M059J (cell line): Measurements from ENCODE around the gene IMPDH1. TPM values are rescaled to one million over a fixed set of nuclear protein-coding genes. Genes with fewer than 3 reads are reported as not detected.
A peak's percentile ranks its signal among the peaks of the same experiment; 100 is the strongest.
"Not testable (repeated sequence)": the region's sequence is repeated elsewhere in the genome, so short reads cannot be mapped to it uniquely, and the experiment has no call there.

Experiments used
- DNase-seq: peaks from one replicate; pipeline ENCODE4 v3.0.0-alpha.2; 2012; ENCODE audit warnings: low read depth
- total RNA-seq: library from RNA; depleted of rRNA; stranded (reverse); fragments of >200 nt; shearing (Covaris generic); gene quantifications from 2 replicates; pipeline ENCODE4 v1.2.3, GENCODE V29; 2014; rRNA removed

Gene IMPDH1
- 40.0 and 59.1 TPM in 2 replicates for total RNA-seq

DNA sequence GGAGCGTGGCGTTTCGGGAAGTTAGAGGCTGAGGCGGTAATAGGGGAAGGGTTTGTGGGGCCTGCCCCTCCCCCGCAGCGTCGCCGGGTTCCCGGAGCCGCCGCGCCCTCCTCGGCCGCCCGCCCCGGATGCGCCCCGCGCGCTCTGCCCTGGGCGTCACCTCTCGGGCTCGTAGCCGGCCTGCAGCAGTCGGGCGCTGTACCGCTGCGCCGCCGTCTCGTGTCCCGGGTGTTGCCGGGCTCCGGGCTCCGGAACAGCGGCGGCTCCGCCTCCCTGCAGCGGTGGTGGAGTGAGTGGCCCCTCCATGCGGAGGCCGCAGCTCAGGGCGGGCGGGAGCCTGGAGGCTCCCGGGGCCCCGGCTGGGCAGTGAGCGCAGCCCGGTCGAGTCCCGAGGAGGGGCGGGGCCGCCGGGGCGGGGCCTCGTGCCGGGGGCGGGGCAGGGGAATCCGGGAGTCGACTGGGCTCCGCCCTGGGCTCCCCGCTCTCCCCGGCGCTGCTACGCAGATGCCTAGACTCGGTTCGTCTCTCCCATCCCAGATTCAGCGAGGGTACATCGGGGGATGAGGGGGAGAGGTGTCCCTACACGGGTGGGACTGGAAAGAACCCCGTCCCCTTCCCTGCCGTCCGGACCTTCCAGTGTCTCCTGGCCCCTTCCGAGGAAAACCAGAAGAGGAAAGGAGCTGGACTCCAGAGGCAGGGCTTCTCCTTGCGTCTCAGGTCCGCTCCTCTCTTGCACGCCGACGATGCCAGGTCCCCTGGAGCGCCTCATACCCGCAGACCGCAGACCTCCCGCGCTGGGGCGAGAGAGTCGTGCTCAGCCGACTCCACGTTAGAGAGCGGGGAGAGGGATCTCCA is at the start of gene IMPDH1:
TSS of gene IMPDH1 (minus strand) at position 387 of the 855 bp plus-strand sequence. CDS start at position 306, 81 bp downstream.
- peak; percentile 89 for DNase-seq

DNA sequence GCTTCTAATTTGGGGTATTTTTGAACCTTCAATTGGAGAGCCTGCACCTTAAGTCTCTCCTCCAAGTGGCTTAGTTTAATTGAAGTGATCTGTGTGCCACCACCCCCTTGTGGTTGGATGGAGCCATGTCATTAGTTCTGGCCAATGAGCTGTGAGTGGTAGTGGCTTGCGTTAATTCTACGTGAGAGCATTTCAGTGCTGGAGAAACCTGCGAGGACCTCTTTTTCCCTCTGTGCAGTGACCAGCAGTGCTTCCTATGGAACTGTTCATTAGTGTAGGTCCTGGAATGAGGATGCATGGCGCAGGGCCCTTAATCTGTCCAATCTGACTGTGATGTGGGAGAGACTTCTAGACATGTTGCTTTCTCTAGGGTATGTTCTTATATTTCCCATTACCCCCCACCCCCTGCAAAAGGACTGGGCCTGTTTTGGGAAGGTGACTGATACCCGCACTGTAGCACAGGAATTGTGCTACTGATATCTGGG is 49.7 kb upstream of the IMPDH1 start:
- DNase-seq: peak; percentile 63

DNA sequence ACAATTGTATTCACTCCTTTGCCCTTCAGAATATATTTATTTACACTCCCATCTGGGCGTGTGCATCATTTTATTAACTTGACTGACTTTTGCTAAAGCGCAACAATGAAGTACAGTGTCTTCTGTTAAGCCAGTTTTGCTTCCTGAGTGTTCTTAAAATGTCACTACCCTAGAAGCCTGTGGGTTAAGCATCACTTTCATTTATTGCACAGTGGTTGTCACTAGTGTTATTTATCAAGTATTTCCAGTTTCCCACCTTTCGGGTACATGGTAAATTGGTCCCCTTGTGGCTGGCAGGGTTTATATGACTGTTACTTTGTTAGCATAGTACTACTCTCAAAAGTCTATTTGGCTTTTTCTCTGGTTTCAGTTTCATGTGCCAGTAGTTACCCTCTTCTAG is 49.2 kb upstream of the IMPDH1 start:
- no peak for DNase-seq

DNA sequence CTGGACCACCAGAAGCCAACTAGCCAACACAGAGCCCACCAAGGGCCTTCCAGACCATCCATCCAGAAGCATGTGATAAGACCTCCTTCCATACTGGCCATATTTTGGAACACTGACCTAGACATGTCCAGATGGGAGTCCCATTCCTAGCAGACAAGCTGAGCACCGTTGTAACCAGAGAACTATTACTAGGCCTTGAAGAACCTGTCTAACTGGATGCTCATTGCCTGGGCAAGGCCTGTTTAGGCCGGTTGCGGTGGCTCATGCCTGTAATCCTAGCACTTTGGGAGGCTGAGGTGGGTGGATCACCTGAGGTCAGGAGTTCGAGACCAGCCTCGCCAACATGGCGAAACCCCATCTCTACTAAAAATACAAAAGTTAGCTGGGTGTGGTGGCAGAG is 47.6 kb upstream of the IMPDH1 start:
- DNase-seq: not testable (repeated sequence)

GRCh38 chr7:128456255-128456725 is 46.5 kb upstream of the IMPDH1 start:
- peak; percentile 32 for DNase-seq

- peak; percentile 99 for DNase-seq
These were observed 45.9 kb upstream of the IMPDH1 start, which contains the start of gene HILPDA for GRCh38 chr7:128455543-128456254. Gene HILPDA (plus strand): TSS chr7:128455878. CDS start chr7:128457269, 1,391 bp downstream.

GRCh38 chr7:128454808-128455542 is 45.2 kb upstream of the IMPDH1 start:
- no peak for DNase-seq

GRCh38 chr7:128453836-128454804 is 44.3 kb upstream of the IMPDH1 start:
- peak; percentile 33 for DNase-seq

DNA sequence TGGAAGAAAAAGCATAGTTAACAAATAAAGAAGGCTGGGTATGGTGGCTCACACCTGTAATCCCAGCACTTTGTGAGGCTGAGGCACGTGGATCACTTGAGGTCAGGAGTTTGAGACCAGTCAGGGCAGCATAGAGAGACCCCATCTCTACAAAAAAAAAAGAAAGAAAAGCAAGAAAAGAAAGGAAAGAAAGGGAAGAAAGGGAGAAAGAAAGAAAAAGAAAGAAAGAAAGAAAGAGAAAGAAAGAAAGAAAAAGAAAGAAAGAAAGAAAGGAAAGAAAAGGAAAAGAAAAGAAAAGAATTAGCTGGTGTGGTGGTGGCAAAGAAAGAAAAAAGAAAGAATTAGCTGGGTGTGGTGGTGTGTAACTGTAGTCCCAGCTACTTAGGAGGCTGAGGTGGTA is 42.8 kb upstream of the IMPDH1 start:
- no peak for DNase-seq

DNA sequence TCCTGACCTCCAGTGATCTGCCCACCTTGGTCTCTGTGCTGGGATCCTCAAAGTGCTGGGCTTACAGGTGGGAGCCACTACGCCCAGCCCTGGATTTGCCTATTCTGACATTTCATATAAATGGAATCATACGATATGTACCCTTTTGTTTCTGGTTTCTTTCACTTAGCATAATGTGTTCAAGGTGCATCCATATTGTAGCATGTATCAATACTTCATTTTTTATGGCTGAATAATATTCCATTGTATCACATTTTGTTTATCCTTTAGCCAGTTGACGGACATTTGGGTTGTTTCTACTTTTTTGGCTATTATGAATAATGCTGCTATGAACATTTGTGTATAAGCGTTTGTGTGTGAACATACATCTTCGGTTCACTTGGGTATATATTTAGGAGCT is 41.1 kb upstream of the IMPDH1 start:
- no peak for DNase-seq

DNA sequence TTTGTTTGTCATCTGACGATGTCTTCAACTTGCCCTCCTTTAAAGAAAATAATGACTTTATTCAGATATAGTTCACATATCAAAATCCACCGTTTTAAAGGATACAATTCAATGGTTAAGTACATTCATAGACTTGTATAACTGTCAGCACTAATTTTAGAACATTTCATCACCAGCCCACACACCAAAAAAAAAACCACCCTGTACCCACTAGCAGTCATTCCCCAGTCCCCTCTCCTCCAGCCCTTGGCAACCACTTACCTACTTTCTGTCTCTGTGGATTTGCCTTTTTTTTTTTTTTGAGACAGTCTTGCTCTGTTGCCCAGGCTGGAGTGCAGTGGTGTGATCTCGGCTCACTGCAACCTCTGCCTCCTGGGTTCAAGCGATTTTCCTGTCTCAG is 40.6 kb upstream of the IMPDH1 start:
- no peak for DNase-seq

DNA sequence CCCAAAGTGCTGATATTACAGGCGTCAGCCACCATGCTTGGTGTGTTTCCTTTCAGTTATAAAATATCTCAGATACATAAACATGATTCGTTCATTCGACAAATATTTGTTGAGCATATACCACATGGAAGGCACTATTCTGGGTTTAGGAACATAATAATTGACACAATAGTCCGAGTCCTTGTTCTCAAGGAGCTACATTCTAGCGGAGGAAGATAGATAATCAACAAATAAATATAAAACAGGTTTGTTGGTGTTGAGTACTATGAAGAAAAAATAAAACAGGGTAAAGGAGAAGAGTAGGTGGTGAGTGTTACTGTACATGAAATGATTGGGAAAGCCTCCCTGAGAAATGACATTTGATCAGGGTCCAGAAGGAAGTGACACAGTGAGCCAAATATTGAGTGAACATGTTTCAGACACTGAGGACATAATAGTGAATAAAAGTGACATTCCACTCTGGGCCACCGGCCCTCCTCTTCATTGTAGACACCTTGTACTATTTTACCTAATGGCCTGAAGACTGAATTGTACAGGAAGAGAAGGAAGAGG is 39.0 kb upstream of the IMPDH1 start:
- DNase-seq: no peak

- no peak for DNase-seq
These were observed 38.3 kb upstream of the IMPDH1 start for GRCh38 chr7:128447941-128448564.

DNA sequence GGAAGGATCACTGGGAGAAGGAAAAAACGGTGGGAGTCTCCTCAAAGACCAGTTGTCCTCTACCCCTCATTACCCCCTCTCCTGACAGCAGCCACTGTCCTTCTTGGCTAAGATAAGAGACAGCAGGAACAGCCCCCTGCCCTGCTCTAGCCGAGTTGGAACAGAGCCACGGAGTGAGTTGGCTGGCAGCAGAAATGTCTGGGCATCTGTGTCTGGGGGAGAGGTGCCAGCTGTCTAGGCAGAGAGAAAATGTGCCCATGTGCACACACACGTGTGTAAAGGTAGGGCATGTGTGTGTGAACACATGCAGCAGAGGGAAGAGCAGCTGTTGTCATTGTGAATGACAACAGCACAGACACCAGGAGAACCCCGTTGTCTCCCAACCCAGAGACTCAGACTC is 36.5 kb upstream of the IMPDH1 start:
- no peak for DNase-seq

DNA sequence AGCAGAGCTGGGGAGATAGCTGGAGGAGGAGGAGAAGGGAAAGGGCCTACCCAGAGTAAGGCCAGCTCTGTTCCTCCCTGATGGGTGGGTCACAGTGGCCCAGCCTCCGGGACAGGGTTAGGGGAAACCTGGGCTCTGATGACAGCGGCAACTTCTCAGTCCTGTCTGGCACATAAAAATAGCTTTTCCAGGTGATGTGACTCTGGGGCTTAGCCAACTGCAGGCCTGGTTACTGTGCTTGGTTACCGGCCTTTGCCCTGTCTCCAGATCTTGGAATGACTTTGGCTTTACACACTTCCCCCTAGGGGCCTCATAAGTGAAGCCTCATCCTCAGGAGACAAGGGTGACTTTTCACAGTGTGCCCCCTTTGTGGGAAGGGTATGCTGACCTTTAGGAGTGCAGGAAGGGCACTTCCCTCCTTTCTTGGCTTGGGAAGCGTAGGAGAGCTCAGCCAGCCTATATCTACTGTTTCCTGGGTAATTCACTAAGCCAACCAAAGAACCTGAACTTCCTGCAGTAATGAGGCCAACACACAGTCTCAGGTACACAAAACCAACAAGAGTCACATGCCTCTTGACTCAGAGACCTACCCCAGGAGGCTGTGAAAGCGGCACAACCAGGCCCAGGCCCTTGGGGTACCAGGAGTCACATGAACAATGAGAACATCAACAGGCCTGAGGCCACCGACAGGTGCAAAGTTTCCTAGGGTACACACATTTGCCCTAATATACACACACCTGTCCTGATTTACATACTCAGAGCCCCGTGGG is 34.2 kb upstream of the IMPDH1 start:
- DNase-seq: no peak

DNA sequence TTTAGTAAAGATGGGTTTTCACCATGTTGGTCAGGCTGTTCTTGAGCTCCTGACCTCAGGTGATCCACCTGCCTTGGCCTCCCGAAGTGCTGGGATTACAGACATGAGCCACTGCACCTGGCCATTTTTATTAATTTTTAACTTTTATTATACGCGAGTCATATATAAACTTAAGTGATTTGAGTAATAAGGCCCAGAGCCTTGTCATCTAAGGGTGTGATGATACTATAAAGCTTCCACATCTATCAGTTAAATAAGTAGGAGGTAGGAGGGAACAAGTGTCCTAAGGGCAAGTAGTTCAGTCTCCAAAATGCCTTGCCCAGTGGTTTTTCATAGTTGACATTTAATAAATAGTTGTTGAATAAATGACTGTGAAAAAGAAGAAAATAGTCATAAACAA is 32.6 kb upstream of the IMPDH1 start:
- DNase-seq: no peak

DNA sequence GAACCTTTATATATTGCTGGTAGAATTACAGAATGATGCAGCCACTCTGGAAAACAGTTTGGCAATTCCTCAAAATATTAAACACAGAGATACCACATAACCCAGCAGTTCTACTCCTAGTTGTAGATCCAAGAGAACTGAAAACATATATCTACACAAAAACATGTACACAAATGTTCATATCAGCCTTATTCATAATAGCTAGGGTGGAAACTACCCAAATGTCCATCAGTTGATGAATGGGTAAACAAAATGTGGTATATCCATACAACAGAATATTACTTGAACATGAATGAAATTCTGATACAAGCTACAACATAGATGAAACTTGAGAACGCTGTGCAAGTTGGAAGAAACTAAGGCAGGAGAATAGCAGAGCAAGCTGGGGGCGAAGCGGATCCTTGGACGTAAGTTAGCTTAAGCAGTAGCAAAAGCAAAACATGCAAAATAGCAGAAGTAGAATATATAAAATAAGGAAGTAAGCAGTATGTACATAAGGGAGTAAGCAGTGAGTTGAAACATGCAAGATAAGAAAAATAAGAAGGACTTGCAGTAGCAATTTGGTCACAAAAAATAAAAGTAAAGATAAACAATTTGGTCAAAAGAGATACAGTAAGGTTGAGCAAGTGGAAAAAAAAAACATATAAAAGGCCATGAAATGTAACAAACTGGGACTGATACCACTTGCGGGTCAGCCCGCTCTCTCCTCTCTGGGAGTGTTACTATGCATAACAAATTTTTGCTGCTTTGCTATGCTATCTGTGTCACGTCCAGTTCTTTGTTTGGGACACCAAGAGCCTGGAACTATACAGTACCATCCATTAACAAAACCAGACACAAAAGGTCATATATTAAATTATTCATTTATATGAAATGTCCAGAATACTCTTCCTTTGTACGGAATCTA is 27.9 kb upstream of the IMPDH1 start:
- no peak for DNase-seq

- no peak for DNase-seq
These were observed 25.5 kb upstream of the IMPDH1 start for GRCh38 chr7:128435327-128435686.
